ENCODE results near the gene ACTL10.

GRCh38 chr20:33713865-33714367, 47.2 kb downstream of the ACTL10 start:
- no peak for TF ChIP-seq REST (IDR thresholded peaks at IDR 0.05; ENCODE audit: insufficient read depth in 1 of 2, low read depth in 2 of 2, low read length in 2 of 2)
- TF ChIP-seq POLR2AphosphoS5 (IDR thresholded peaks at IDR 0.05; ENCODE audit: low read depth, low read length) = no peak
- no peak for TF ChIP-seq TAF1 (IDR thresholded peaks at IDR 0.05; ENCODE audit: borderline replicate concordance, insufficient read depth, low read length)
